GM21619 (cell line): ENCODE measurements around the gene CASP5.

Experiments used
- ATAC-seq: cut with Tn5 transposase; IDR thresholded peaks from one replicate; pipeline ENCODE4 v1.9.1; 2021; ENCODE audit not compliant: unreplicated experiment

Gene CASP5

GRCh38 chr11:104968355-104968855 is 54.6 kb downstream of the CASP5 start, which contains the start of gene CASP4:
Gene CASP4 (minus strand): TSS chr11:104968574. CDS start chr11:104968525, 49 bp downstream.
- peak; percentile 88 for ATAC-seq

- ATAC-seq: peak; percentile 20
Measured at GRCh38 chr11:104967534-104968354, 55.2 kb downstream of the CASP5 start.

GRCh38 chr11:104965735-104966134 is 57.2 kb downstream of the CASP5 start:
- ATAC-seq: no peak

GRCh38 chr11:104964247-104964646 is 58.7 kb downstream of the CASP5 start:
- ATAC-seq: no peak

- ATAC-seq: no peak
Measured at GRCh38 chr11:104962852-104963251, 60.1 kb downstream of the CASP5 start.

GRCh38 chr11:104957280-104957679 is 65.7 kb downstream of the CASP5 start:
- no peak for ATAC-seq

GRCh38 chr11:104956528-104956927 is 66.4 kb downstream of the CASP5 start:
- no peak for ATAC-seq

- peak; percentile 96 for ATAC-seq
Measured at GRCh38 chr11:104946907-104947306, 76.1 kb downstream of the CASP5 start.
